Stimulated activated CD4-positive, alpha-beta T cell treated with anti-CD3 and anti-CD28 coated beads, Interleukin-2, amount 100 ng/mL, for 4 hours (primary cell): ENCODE data around the gene KLHL22.
"Not testable (repeated sequence)": the region's sequence is repeated elsewhere in the genome, so short reads cannot be mapped to it uniquely, and the experiment has no call there.

Experiments
- DNase-seq: peaks from one replicate; pipeline ENCODE4 v3.0.0-alpha.2; 2020; ENCODE audit warnings: low read depth

KLHL22 gene

DNA sequence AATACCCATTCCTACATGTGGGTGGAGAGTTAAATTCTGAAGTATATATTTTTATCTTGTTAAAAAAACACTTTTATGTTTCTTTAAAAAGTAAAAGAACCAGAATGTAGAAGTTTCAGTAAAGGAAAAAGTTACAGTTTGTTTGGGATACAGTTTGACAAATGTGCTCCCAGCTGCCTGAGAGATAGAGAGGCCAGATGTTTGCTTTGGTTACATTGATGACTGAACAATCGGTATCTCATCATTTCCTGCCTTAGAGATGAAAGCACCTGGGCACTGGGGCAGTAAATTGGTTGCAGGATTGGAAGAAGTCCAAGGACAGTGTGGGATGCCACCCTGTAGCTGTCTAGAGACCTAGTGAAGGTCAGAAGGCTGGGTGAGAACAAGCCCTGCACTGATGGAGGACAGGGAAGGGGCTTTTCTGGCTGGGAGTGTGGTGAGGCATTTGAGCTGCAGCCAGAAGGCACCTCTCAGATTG, 28.4 kb upstream of the KLHL22 start:
- DNase-seq: no peak

DNA sequence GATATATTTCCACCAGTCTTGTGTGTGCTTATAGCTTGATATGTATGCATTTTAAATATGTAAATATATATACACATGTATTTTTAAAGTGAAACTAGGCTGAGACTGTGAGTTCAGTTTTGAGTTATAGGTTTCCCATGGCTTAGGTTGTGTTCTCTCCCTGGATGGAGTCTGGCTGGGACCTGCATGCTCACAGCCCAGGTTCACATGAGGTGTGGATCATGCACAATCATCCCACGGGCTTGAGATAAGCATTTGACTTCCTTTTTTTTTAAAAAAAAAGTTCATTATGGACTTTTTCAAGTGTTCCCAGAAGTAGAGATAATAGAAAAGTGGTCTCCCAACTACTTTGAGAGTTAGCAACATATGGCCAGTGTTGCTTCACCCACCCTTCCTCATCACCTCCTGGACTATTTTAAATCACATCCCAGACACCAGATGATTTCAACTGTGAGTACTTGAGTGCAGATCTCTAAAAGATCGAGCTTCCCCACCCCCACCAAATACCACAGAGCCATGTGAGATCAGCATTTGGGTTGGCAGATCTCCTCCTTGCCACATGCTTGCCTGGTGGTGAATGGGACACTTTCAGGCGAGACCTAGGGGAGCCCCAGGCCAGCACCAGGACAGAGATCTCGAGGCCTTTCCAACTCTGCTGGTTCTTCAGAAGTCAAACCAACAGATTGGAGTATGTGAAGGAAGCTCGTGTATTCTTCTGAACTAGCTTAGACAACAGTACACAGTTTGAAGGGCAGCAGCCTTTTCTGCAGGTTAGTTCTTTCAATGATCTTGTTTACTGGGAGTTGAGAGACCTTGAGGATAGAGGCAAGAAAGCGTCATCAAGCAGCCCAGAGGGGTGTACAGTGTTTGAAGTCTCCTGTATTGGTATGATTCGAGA, 27.7 kb upstream of the KLHL22 start:
- DNase-seq: no peak

DNA sequence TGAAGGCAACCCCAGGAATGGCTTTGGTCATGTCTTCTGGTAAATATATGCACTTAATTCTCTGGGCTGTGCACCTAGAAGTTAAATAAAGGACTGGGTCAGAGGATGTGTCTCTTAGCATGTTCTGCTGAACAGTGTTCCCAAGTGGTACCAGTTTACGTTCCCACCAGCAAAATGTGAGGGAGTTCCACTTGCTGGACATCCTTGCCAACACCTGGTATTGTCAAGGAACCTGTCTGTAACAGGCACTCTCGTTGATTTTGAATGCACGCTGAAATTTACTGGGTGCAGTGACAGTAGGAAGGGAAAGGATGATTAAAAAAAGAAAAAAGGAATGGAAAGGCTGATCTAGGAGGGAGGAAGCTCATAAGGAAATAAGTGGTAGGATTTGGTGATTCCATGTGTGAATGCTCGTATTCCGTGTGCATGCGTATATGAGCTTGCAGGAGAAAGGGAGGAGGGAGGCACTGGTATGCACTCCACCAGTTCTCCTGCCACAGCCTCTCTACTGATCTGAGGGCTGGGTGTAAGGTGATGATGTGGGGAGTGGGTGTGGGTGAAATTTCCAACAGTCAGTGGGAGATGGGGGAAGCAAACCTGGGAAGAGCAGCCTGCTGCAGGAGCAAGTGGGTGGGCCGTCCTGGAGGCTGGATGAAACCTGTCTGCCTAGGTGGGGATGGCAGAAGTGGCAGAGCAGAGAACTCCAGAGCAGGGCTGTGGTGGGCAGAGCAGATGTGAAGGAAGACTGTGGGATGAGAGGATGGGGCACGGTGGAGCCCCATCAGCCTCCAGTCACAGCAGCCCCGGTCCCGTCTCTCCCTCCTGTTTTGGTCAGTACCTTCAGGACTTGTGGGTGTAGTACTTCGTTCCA, 26.8 kb upstream of the KLHL22 start:
- DNase-seq: no peak

DNA sequence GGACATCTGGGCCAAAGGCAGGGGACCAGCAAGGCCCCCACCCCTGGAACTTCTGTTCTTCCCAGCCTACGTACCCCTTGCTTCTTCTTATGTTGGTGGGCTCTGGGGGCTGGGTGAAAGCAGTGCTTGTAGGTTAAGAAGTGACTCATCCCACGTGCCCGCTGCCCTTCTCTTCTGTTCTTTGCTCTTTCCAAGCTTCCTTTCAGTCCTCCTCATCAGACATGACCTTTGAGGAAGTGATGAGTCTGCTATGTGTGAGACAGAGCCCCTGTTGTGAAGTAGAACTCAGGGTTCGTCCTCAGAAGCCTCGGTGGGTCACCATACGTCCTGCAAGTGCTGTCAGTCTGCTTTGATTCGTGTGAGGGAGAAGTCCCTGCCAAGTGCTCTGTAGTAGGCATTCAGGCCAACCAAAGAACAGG, 24.5 kb upstream of the KLHL22 start:
- DNase-seq: no peak

DNA sequence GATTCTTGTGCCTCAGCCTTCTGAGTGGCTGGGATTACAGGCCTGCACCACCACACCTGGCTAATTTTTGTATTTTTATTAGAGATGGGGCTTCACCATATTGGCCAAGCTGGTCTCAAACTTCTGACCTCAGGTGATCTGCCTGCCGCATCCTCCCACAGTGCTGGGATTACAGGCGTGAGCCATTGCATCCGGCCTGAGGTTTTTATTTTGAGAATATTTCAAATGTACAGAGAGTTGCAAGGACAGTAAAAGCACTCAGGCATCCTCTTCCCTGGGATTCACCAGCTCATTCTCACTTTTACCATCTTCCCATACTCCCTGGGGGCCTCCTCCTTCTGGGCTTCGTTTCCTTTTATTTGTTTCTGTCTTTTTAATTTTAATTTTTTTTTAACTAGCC, 24.0 kb upstream of the KLHL22 start:
- DNase-seq: no peak

DNA sequence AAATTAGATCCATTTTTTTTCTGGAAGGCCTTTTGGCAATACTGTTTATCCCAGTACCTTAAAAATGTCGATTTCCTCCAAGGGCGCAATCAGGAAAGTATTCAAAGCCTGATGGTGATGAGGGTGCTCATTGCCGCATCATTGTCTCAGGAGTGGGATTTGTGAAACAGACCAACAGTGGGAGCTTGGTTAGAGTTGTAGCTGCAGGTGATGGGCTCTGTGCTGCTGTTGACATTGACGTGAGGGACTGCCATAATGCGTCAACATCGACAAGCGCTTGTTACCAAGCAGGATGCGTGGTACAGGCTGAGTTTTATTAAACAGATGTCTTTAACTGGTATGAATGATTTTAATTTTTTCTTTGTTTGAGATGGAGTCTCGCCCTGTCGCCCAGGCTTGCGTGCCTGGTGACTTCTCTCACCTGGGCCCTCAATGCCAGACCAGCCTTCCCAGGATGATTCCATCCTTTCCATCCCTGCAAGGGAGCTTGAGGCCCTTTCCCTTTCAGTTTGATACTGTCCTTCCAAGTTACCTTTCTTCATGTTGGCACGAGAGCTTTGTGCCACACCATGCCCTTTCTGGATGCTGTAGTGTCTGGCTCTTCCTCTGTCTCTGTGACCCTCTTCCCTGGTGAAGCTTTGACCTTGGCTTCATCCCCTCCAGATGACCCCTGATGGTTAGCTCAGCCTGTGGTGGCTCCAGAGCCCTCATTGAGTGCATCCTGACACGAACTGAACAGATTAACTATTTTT, 22.4 kb upstream of the KLHL22 start:
- DNase-seq: no peak

DNA sequence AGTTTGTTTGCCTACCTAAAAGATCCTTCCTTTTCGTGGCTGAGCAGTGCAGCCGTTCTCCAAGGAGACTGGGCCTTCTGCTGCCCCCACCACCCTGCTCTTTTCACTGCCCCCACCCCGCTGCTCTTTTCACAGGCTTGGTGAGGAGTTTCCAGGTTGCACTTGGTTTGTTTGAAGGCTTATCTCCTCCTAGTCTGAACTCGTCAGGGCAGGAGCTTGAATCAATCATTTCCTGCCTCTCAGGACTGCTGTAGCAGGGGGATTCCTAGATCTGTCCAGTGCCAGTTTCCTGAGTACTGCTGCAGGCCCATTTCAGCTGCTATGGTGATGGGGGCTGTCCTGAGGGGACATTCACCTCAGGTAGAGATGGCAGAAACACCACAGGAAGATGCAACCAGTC, 21.8 kb upstream of the KLHL22 start:
- no peak for DNase-seq

DNA sequence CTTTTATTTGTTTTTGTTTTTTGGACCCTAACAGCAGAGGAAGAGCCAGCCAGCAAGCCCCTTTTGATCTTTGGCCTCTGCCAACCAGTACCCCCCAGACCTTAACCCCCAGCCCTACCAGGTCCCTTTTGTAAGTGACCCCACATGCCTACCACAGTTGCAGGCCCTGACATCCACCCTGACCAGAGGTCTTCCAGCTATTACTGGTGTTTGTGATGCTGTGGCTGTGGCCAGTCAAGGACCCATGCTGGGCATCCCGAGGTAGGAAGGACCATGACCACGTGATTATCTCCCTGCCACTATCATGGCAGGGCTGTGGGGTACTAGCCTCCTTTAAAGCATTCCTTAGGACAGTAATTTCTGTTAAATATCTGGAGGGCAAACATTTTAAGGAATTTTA, 20.8 kb upstream of the KLHL22 start:
- no peak for DNase-seq

DNA sequence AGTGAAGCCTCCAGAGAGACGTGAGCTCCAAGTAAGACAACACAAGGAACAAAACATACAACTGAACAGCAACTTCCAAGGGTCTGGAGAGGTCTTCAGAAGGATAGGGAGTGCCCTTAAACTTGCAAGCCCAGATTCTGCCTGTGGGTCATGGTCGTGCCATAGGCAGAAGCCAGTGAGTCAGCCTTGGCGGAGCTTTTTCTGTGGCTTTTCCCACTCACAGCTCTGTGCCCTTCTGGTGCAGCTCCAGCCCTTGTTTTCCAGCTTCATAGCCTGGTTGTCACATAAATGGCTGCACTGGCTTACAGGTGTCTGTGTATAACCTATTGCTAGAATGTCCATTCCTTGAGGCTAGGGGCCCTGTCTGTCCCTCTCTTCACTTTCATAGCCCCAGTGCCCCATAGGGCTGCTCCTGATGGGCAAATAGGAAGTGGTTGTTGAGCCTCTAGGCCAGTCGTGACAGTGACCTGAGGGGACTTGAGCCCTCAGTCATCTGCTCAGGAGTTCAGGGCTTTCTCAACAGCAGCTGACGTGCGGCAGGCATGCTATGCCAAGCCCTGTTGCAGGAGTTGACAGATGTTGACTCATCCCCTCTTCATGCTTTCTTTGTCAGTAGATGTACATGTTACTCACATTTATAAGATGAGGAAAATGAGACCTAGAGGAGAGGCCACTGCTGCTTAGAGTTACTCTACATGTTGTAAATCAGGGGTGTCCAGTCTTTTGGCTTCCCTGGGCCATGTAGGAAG, 19.2 kb upstream of the KLHL22 start:
- no peak for DNase-seq

DNA sequence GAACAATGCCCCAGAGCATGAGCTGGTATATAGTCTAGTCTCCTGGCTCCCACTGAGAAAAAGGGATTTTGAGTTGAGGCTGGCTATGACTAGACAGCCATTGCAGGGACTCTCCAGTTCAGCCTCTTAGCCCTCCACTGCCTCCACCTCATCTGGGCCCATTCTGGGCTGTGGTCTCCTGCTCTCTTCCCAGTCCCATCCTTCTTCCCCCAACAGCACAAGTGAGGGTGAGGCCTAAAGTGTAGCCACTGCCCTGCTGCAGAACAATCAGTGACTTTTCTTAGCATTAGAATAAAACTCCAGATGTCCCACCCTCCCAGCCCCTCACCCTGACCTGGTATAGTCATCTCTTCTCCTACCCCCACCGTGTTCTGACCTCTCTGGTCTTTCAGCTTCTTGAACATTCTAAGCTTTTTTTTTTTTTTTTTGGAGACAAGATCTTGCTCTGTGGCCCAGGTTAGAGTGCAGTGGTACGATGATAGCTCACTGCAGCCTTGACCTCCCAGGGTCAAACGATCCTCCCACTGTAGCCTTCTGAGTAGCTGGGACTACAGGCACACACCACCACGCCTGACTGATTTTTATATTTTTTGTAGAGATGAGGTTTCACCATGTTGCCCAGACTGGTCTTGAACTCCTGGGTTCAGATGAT, 16.1 kb upstream of the KLHL22 start:
- DNase-seq: no peak

DNA sequence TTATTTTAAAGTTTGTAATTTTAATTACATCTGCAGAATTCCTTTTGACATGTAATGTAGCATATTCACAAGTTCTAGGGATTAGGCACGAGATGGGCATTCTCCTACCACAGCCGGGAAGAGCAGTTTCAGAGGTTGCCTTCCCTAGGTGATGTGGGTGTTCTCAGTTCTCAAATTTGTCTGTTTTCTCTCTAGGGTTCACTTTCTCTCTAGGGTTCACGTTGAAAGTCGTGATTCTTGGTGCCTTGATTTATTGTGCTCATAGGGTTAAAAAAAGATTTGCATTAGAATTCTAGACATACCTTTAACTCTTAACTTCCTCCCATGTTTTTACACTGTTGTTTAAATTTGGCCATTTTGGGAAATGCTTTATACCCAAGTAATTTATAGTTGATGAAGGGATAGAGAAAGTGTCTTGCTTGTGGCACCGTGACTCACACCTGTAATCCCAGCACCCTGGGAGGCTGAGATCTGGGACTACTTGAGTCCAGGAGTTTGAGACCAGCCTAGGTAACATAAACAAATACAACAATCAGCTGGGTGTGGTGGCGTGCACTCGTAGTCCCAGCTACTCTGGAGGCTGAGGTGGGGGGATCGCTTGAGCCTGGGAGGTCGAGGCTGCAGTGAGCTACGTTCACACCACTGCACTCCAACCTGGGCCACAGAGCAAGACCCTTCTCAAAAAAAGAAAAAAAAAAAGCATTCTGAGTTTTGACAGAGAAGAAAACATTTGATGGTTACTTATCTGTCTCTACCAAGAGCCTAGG, 15.4 kb upstream of the KLHL22 start:
- DNase-seq: no peak

DNA sequence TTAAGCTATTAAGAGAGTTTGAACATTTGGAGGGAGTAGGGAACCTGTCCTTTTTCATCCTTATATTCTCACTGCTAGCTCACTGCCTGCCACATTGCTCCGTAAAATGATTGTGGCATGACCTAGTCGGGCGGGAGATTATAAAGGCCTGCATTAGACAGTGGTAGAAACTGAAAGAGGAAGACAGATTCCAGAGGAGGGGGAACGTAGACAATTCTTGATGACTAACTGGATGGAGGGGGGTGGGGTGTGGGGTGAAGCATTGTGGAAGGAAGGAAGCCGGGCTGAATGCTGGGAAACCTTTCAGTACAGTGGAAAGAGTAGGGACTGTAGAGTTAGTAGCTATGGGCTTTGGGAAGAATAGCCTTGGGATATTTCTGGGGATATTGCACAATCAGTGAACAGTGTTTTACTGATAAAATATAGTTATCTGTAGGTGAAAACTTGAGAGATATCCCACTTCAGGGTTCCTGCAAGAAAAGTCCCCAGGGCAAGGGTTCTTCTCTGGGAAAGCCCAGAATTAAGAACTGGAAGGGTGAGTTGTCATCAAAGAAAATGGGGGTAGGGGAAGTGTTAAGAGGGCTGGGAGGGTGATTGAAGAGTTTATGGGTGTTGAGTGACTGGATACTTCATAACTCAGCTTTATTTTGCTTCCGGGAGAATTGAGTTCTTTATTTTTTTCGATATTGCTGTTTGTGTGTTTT, 13.9 kb upstream of the KLHL22 start:
- peak; percentile 64 for DNase-seq

DNA sequence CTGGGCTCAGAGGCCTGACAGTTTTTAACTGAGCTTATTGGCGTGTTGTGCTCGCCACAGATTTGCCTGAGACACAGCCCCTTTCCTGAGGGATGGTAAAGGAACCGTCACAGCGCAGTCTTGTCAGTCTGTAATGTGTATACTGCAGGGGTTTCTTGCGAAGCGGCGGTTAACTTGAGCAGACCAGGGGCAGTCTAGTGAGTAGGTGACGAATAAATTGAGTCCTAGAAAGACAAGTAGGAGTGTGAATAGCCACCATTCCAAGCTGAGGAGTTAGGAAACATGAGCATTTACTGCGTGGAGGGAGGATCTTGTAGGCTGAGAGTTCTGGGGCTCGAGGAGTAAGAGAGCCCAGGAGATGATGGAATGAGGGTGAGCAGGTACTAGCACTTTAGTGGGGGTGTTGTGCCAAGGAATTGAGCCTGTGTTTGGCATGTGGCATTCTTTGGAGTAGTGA, 13.2 kb upstream of the KLHL22 start:
- no peak for DNase-seq

DNA sequence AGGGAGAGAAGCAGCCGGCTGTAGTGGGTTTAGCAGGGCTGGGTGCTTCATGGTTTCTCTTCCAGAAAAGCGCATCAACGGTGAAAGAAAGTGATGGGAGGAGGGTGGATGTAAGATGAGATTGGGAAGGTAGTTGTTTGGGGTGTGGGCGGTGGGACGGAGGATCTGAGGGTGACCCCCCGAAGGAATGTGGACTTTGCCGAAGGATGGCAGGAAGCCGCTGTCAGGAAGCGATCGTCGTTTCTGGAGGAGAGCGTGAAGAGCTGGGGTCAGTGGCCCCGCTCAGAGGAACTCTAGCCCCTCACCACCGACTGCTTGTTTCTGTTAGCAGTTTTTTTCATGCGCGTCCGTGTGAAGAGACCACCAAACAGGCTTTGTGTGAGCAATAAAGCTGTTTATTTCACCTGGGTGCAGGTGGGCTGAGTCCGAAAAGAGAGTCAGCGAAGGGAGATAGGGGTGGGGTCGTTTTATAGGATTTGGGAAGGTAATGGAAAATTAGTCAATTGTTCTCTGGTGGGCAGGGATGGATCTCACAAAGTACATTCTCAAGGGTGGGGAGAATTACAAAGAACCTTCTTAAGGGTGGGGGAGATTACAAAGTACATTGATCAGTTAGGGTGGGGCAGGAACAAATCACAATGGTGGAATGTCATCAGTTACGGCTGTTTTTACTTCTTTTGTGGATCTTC, 12.6 kb upstream of the KLHL22 start:
- not testable (repeated sequence) for DNase-seq

DNA sequence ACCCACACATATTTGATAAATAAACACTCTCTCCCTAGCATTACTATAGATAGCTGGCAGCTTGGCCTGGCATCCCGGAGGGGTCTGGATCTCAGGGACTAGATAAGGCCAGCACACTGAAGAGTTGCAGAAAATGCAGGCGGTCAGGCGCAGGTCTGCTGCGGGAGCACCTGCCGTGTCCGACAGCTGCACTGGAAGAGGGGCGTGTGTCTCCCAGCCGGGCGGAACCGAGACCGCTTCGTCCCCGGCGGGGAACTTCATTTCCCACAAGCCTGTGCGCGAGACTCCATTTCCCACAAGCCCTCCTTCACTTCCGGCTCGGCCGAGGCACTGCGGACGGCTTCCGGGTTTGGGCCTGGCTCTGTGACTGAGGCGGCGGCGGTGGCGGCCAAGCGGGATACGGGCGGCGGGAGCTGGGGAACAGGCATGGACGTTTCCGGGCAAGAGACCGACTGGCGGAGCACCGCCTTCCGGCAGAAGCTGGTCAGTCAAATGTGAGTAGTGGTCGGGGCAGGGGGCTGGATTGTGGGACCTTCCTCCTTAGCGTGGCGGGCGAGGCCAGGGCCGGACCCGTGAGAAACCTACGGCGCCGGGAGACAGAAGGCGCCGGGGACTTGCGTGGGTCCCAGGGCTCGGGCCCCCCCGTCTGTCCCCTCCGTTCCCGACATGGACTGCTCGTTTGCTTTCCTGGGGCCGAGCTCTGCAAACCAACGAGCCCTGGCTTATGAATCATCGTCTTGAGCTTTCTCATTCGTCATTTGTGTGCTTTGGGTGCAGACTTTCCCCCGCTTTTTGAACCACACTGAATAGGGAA, 11.9 kb upstream of the KLHL22 start, which contains the start of gene MED15:
Gene MED15, plus strand, starts transcription at position 358 of the 814 bp plus-strand sequence. Its CDS starts 69 bp downstream, at position 427.
- DNase-seq: peak; percentile 83

DNA sequence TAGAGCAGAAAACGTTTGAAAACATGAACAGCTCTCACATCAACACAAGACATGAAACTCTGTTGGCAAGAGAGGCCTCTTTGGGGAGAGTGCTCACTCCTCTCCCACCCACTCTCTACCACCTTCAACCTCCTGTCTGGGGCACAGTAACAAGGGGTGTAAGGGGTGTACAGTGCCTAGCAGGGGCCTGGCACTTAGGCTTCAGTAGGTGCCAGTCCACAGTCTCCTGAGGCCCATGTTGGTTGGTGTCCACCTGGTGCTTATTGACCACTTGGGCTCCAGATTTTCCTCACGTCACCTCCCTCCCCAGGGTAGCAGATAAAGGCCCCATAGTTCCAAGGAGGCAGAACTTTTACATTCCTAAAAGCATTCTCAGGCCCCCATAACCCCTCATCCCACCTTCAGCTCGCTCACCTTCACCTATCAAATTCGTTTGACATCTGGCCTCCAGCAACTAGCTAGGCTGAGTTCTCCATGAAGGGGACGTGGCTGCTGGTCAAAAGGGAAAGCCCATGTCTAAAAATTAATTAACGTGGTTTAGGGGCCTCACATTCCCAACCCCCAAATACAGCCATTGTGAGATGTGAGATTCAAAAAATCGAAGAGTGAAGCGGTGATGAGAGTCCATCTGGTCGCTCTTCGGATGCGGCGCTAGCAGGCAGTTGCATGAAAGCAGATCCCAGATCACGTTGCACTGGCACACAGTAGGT, 11.1 kb upstream of the KLHL22 start:
- no peak for DNase-seq

DNA sequence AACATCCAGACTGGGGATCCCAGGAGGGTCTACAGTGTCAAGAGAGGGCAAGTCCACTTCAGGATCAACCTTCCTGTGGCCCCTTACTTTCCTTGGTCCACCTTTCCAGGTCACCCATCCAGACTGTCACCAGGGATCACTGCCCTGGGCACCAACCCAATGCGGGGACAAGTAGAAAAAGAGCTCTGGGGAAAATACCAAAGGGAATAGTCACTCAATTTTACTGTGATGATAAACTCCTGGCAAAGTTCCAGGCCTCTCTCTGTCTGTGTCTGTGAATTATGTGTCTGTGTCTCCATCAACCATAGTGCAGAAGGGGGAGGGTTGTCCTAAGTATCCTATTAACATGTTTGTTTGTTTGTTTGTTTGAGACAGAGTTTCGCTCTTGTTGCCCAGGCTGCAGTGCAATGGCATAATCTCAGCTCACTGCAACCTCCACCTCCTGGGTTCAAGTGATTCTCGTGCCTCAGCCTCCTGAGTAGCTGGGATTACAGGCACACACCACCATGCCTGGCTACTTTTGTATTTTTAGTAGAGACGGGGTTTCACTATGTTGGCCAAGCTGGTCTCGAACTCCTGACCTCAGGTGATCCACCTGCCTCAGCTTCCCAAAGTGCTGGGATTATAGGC, 8.8 kb upstream of the KLHL22 start:
- DNase-seq: not testable (repeated sequence)
